HTR-8/SVneo (cell line): ENCODE data around the gene GALK1.
"Not testable (repeated sequence)": the region's sequence is repeated elsewhere in the genome, so short reads cannot be mapped to it uniquely, and the experiment has no call there.

Experiments
- DNase-seq: peaks from one replicate; pipeline ENCODE4 v3.0.0; 2011; ENCODE audit warnings: low spot score, mixed read lengths; ENCODE audit not compliant: insufficient read length
- FAIRE-seq: peaks from 2 replicates; lab custom pipeline; 2011; peaks lifted over from hg19 to GRCh38; lab: Jason Lieb, UNC

GALK1 gene

DNA sequence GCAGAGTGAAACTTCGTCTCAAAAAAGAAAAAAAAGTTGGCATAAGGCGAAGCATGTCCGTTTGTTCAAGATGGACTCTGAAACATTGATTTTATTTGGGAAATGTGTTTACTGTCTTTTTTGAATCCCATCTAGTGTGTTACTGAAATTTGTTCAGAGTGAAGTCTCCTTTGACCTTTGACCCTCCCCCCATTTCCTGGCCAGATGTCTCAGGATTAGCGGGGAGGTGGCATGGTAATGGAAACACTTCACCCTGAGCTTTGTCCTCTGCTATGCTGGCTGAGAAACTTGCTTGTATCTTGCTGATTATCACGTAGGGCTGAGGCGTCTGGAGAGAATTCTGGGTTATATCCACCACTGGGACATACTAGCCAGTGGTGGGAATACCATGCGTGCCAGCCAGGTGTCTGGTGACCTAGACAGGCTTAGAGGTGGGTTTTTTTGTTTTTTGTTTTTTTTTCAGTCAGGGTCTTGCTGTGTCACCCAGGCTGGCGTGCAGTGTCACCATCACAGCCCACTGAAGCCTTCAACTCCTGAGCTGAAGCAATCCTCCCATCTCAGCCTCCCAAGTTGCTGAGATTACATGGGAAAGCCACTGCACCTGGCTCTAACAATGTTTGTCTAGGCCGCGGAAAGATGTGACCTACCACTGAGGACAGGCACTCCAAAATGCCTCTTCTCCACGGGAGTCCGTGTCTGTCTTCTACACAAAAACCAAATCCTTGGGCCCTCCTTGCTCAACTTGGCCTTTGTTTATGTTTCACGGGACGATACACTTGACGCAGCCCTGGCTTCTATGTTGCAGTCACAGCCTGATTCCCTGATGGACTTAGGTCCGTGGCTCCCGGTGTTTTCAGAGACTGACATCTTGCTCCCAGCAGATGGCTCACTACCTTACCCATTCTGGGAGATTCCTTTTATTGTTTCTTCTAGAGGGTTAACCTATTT is 6.6 kb upstream of the GALK1 start:
- DNase-seq = no peak
- no peak for FAIRE-seq

- DNase-seq (no peak), FAIRE-seq (no peak)
Measured at GRCh38 chr17:75769536-75769935, 4.5 kb upstream of the GALK1 start.

- FAIRE-seq (no peak), DNase-seq (no peak)
Measured at GRCh38 chr17:75767881-75768280, 2.9 kb upstream of the GALK1 start.

GRCh38 chr17:75765981-75766380 is 989 bp upstream of the GALK1 start:
- FAIRE-seq = no peak
- DNase-seq = no peak

DNA sequence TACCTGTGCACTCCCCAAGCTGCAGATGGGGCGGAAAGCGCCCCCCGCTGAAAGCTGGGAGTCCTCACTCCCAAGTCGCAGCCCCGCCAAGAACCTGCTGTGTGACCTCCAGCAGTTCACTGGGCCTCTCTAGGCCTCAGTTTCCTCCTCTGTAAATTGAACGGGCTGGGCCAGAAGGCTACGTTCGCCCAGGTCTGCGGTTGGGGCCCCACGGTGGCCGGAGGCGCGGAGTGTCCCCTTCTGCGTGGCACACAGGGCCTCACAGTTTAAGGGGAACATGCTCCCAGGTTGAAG is 628 bp downstream of the GALK1 start:
- FAIRE-seq (no peak), DNase-seq (no peak)

DNA sequence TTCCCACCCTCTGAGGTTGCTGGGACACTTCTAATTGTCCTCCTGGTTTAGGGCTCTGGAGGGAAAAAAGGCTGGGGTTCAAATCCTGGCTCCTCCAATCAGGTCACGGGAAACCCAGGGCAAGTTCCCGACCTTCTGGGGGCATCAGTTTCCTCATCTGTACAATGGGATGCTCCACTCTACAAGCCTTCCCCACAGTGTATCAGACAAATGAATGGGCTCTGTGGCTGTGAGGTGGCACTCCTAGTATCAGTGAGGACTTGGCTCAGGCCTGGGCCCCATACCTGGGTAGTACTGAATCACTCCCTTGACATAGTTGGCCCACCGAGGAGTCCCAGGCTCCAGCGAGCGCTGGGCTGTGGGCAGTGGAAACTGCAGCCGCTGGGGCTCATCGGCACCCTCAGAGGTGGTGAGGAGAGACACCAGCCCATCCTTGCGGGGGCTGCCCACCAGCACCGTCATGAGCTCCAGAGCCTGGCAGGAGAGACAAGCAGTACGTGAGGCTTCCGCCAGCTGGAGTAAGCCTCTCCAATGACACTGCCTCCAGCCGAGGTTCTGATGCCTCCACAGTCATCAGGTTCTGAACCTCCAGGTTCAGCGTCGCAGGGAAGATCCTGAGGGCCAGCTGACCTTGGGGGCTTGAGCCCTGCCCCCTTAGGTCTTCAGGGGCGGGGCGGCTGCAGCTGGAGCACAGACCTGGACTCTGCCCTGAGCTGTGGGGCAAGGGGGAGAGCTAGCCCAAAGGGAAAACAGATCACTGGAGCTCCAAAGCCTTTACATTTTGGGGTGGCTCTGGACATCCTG is 1.2 kb downstream of the GALK1 start:
- FAIRE-seq (no peak), DNase-seq (no peak)

DNA sequence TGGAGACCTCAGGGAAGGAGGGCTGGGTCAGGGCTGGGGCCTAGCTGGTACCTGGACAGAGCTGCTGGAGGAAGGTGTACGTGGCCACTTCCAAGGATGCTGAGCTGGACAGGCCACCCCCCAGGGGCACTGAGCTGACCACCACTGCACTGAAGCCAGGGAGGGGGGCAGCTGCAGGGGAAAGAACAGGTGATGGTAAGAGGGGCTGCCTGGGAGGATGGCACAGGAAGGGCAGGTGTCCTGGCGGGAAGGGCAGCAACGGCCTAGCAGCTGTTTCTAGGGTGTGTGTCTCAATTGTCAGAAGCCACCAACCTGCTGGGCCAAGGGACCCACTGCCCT is 1.8 kb downstream of the GALK1 start:
- DNase-seq = no peak
- no peak for FAIRE-seq

DNA sequence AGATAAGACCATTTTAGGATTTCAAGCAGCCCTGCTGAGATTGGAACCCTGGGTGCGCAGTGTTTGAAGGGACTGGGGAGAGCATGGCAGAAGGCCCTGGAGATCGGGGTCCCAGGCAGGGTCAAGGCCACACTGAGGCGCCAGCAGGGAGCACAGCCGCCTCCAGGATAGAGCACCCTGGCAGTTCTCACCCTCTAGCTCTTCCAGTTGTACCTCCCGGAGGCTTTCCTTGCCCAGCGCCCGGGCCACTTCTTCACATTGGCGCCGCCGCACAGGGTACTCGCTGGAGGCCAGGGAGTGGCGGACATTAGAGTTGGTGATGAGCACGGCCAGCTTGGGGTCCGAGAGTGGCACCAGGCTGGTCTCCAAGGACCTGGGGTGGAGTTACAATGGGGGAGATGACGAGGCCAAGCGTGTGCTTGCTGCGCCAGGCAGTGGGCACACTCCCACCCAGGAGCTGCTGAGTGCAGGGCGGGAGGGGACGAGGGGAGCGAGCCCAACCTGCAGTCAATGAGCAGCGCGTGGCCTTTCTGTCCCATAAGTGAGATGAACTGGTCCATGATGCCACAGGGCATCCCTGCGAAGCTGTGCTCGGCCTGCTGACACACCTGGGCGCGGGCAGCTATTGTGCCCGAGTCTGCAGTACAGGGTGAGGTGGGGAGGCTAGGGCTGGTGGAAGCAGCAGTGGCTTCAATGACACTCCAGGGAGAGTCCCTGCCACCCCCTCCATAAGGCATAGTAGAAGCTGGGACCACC is 2.3 kb downstream of the GALK1 start:
- FAIRE-seq (no peak), DNase-seq (no peak)

GRCh38 chr17:75759978-75760640 is 4.9 kb downstream of the GALK1 start:
- not testable (repeated sequence) for DNase-seq, FAIRE-seq

DNA sequence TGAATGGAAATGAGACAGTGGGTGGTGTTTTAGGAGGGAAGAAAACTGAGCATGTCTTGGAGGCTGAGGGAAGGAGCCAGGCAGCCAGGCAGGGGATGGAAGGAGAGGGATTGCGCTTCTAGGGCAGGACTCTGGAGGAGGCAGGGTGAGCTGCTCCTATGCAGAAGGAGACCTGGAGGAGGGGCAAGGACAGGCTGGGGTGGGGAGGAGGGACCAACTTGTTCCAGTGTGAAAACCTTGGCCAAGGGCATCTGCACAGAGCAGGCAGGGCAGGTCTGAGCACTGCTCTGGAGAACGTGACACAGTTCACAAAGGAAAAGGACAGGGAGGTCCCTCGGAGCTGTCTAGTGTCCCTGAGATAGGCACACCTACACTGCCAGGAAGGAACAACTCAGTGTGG is 5.5 kb downstream of the GALK1 start:
- DNase-seq (no peak), FAIRE-seq (peak; percentile 16)

GRCh38 chr17:75758131-75758905 is 6.7 kb downstream of the GALK1 start:
- FAIRE-seq (peak; percentile 44), DNase-seq (no peak)

DNA sequence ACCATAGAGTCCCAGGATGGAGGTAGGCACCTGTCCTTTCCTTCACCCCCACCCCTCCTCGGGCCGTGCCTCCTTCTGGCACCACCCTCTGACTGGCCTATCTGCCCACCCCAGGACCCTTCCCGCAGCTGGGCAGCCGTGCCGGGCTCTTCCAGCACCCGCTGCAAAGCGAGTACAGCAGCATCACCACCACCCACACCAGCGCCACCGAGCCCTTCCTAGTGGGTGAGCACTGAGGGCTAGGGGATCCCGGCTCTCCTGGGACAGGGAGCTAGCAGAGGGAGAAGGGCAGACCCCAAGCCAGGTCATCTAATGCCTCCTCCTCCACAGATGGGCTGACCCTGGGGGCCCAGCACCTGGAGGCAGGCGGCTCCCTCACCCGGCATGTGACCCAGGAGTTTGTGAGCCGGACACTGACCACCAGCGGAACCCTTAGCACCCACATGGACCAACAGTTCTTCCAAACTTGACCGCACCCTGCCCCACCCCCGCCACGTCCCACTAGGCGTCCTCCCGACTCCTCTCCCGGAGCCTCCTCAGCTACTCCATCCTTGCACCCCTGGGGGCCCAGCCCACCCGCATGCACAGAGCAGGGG is 7.8 kb downstream of the GALK1 start:
- no peak for FAIRE-seq
- no peak for DNase-seq

GRCh38 chr17:75756451-75757085 is 8.4 kb downstream of the GALK1 start:
- FAIRE-seq (no peak), DNase-seq (no peak)

DNA sequence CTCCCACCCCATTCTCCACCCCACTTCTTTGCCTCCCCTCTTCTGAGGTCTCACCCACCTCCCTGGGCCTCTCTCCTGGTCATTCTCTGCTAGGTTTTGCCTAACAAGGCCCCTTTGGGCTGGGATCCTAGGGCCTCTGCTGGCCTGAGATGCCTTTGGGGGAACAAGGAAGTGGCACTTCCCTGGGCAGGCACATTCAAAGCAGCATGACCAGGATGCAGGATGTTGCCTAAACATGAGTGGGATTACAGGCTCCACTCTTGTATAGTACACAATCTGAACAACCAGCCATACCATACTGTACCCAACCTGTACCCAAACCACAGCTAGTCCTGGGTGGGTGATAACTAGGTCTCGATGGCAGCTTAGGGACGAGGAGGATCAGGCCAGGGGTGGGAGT is 9.0 kb downstream of the GALK1 start:
- FAIRE-seq = peak; percentile 13
- no peak for DNase-seq

- FAIRE-seq = peak; percentile 26
- no peak for DNase-seq
Measured at GRCh38 chr17:75755205-75755901, 9.6 kb downstream of the GALK1 start.

DNA sequence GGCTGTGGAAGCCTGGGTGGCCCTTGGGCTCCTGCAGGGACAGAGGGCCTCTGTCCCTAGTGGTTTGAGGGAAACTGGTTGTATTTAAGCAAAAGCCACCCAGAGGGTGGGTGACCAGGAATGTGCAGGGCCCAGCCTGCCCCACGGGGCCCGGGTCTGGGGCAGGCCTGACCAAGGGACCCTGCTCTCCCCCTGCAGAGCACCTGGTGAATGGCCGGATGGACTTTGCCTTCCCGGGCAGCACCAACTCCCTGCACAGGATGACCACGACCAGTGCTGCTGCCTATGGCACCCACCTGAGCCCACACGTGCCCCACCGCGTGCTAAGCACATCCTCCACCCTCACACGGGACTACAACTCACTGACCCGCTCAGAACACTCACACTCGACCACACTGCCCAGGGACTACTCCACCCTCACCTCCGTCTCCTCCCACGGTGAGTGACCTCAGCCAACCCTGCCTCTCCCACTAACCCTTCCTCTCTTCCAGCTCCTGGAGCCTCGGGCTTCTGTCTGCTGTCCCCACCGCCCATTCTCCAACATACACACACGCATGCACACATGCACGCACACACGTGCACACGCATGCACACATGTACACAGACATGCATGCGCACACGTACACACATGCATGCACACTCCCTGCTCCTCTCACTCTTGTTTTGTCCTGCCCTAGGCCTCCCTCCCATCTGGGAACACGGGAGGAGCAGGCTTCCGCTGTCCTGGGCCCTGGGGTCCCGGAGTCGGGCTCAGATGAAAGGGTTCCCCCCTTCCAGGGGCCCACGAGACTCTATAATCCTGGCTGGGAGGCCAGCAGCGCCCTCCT is 10.4 kb downstream of the GALK1 start:
- DNase-seq (no peak), FAIRE-seq (peak; percentile 72)
